IPS-NIHi7 (cell line): ENCODE measurements around the gene MTREX.

Experiments
- DNase-seq: peaks from one replicate; pipeline ENCODE4 v3.0.0; 2012; ENCODE audit warnings: mixed read lengths; ENCODE audit errors: extremely low spot score

The MTREX gene

GRCh38 chr5:55471468-55471867 lies 163.7 kb downstream of the MTREX start:
- DNase-seq, result no peak

- DNase-seq, result no peak
Measured at GRCh38 chr5:55472642-55473041, 164.9 kb downstream of the MTREX start.
